Measurements from ENCODE around the gene SYTL2. TPM values are rescaled to one million over a fixed set of nuclear protein-coding genes. Genes with fewer than 3 reads are reported as not detected.

SYTL2 gene
- polyA plus RNA-seq, 1 of the 3 experiments (the other 2 are of a cell fraction) = 36.0 TPM

DNA sequence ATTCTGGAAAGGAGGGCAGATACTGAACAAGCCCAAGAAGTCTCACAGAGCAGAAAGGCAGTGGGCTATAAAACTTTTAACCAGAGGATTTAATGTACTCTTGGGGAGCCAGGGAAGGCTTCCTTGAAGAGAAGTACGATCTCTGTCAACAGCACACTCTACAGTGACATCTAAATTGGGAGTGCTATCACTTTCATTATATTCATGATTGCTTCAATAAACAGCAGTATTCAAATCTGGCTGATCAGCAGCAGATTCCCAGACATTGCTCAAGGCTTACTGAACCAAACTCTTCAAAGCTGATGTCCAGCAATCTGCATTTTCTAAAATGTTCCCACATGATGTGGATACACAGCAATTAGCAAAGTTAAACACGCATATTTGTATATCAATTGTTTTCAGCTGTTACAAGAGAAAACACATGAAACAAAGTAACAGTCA, 44.2 kb downstream of the SYTL2 start:
- H3K79me2 ChIP-seq (ENCODE audit: insufficient read depth) = no peaks in the 10 kb centered on the region
- H3K36me3 ChIP-seq (replicated peaks in 1 of 2; ENCODE audit: control insufficient read depth in 1 of 2, insufficient read depth in 2 of 2, low read length in 1 of 2) = no peaks in the 10 kb centered on the region
- no peak for DNase-seq
- H4K20me1 ChIP-seq (ENCODE audit: insufficient read depth) = no peaks in the 10 kb centered on the region
- ChIA-PET CTCF (no interaction called here), POLR2A (no interaction called here)
- no peak overlapping the region for H3K4me2 ChIP-seq
- no peaks in the 10 kb centered on the region for H3K27me3 ChIP-seq (ENCODE audit: insufficient read depth)
- H3K9ac ChIP-seq = no peak overlapping the region
- no peaks in the 10 kb centered on the region for H3F3A ChIP-seq (replicated peaks; ENCODE audit: insufficient read depth)
- TF ChIP-seq SIN3A (IDR thresholded peaks at IDR 0.05; ENCODE audit: borderline replicate concordance, low read depth, low read length) = no peak
- H2AFZ ChIP-seq (ENCODE audit: low read depth) = no peak overlapping the region
- no peaks in the 10 kb centered on the region for H3K9me2 ChIP-seq
- no peak overlapping the region for H3K27ac ChIP-seq (ENCODE audit: low read depth in 2 of 2, low read length in 1 of 2)
- no peaks in the 10 kb centered on the region for H3K4me1 ChIP-seq (ENCODE audit: control insufficient read depth in 1 of 2, insufficient read depth in 2 of 2, low read depth in 1 of 2, low read length in 1 of 2)
- no peak overlapping the region for H3K4me3 ChIP-seq (ENCODE audit: low read depth in 2 of 2, low read length in 1 of 2)
- no peaks in the 10 kb centered on the region for H3K9me3 ChIP-seq
- 42% methylated on average over 2 of the region's 2 CpGs for whole genome bisulfite sequencing (ENCODE audit: low lambda C conversion rate)

DNA sequence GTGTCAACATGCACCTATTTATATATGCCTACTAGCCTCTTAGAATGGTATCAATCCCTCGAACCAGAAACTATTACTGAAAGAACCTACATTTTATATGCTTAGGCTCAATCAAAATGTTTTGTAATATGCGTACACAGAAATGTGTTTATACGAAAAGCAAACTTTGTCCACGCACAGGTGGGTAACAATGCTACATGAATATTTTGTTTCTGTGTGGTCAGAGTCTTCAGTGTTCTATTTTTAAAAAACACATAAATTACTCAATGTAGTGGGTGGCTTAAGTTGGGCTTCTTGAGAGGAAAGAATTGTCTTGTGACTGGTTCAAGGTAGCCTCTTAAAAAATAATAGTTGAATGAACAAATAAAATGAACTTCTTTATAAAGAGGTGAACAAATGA, 46.1 kb downstream of the SYTL2 start:
- Histone ChIP-seq H3K9me3 (no peaks in the 10 kb centered on the region), H4K20me1 (ENCODE audit: insufficient read depth) (no peaks in the 10 kb centered on the region), H3K4me3 (ENCODE audit: low read depth in 2 of 2, low read length in 1 of 2) (no peak overlapping the region), H3K27me3 (ENCODE audit: insufficient read depth) (no peaks in the 10 kb centered on the region), H3K27ac (ENCODE audit: low read depth in 2 of 2, low read length in 1 of 2) (no peak overlapping the region), H3K9me2 (no peaks in the 10 kb centered on the region), H3K4me1 (ENCODE audit: control insufficient read depth in 1 of 2, insufficient read depth in 2 of 2, low read depth in 1 of 2, low read length in 1 of 2) (no peaks in the 10 kb centered on the region; a peak in 2 of 4 replicates), H3K9ac (no peak overlapping the region), H3K79me2 (ENCODE audit: insufficient read depth) (no peaks in the 10 kb centered on the region), H2AFZ (ENCODE audit: low read depth) (no peak overlapping the region), H3K36me3 (replicated peaks in 1 of 2; ENCODE audit: control insufficient read depth in 1 of 2, insufficient read depth in 2 of 2, low read length in 1 of 2) (no peaks in the 10 kb centered on the region), H3F3A (replicated peaks; ENCODE audit: insufficient read depth) (no peaks in the 10 kb centered on the region), H3K4me2 (no peak overlapping the region)
- TF ChIP-seq FOXM1 (IDR thresholded peaks at IDR 0.05; ENCODE audit: low read depth) (no peak), NFIC (IDR thresholded peaks at IDR 0.05; ENCODE audit: borderline replicate concordance) (no peak), ELF1 (IDR thresholded peaks at IDR 0.05) (no peak), RXRA (IDR thresholded peaks at IDR 0.05; ENCODE audit: borderline replicate concordance, low read depth) (no peak), NRF1 (IDR thresholded peaks at IDR 0.05; ENCODE audit: low read depth, low read length) (no peak), FOSL2 (IDR thresholded peaks at IDR 0.05; ENCODE audit: borderline replicate concordance, low read depth) (no peak), EP300 (IDR thresholded peaks at IDR 0.05; ENCODE audit: borderline replicate concordance in 1 of 2, low read depth in 1 of 2, low read length in 1 of 2) (no peak), TAF1 (IDR thresholded peaks at IDR 0.05; ENCODE audit: borderline replicate concordance, low read depth, low read length) (no peak), CHD2 (IDR thresholded peaks at IDR 0.05; ENCODE audit: low read length, partially characterized antibody) (no peak), TEAD4 (IDR thresholded peaks at IDR 0.05; ENCODE audit: borderline replicate concordance, insufficient read depth) (no peak), JUND (IDR thresholded peaks at IDR 0.05) (no peak), GATA2 (CRISPR knock-in tag; IDR thresholded peaks at IDR 0.05) (no peak), FOXJ3 (CRISPR knock-in tag; IDR thresholded peaks at IDR 0.05) (no peak), MEF2A (IDR thresholded peaks at IDR 0.05; ENCODE audit: borderline replicate concordance, low read depth) (no peak)
- TF ChIP-seq, protein P1, sequence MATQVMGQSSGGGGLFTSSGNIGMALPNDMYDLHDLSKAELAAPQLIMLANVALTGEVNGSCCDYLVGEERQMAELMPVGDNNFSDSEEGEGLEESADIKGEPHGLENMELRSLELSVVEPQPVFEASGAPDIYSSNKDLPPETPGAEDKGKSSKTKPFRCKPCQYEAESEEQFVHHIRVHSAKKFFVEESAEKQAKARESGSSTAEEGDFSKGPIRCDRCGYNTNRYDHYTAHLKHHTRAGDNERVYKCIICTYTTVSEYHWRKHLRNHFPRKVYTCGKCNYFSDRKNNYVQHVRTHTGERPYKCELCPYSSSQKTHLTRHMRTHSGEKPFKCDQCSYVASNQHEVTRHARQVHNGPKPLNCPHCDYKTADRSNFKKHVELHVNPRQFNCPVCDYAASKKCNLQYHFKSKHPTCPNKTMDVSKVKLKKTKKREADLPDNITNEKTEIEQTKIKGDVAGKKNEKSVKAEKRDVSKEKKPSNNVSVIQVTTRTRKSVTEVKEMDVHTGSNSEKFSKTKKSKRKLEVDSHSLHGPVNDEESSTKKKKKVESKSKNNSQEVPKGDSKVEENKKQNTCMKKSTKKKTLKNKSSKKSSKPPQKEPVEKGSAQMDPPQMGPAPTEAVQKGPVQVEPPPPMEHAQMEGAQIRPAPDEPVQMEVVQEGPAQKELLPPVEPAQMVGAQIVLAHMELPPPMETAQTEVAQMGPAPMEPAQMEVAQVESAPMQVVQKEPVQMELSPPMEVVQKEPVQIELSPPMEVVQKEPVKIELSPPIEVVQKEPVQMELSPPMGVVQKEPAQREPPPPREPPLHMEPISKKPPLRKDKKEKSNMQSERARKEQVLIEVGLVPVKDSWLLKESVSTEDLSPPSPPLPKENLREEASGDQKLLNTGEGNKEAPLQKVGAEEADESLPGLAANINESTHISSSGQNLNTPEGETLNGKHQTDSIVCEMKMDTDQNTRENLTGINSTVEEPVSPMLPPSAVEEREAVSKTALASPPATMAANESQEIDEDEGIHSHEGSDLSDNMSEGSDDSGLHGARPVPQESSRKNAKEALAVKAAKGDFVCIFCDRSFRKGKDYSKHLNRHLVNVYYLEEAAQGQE (IDR thresholded peaks at IDR 0.05; ENCODE audit: low read depth, low read length) = no peak
- TF ChIP-seq, protein P2, sequence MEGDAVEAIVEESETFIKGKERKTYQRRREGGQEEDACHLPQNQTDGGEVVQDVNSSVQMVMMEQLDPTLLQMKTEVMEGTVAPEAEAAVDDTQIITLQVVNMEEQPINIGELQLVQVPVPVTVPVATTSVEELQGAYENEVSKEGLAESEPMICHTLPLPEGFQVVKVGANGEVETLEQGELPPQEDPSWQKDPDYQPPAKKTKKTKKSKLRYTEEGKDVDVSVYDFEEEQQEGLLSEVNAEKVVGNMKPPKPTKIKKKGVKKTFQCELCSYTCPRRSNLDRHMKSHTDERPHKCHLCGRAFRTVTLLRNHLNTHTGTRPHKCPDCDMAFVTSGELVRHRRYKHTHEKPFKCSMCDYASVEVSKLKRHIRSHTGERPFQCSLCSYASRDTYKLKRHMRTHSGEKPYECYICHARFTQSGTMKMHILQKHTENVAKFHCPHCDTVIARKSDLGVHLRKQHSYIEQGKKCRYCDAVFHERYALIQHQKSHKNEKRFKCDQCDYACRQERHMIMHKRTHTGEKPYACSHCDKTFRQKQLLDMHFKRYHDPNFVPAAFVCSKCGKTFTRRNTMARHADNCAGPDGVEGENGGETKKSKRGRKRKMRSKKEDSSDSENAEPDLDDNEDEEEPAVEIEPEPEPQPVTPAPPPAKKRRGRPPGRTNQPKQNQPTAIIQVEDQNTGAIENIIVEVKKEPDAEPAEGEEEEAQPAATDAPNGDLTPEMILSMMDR (IDR thresholded peaks at IDR 0.05) = no peak
- CTCF ChIA-PET = interaction anchor here (0.7 kb wide), 1 partner anchor 32 kb away, joined by 3 read pairs; no protein-coding TSS in a partner anchor
- no peak for DNase-seq
- POLR2A ChIA-PET = no interaction called here
- 75% methylated on average over 4 of the region's 4 CpGs for WGBS (ENCODE audit: low lambda C conversion rate)

Data from SK-N-SH (cell line).